Measurements from ENCODE around the gene MRPS18A.

- no peak for TF ChIP-seq CTCF (conservative IDR thresholded peaks at IDR 0.05)
- no peak for TF ChIP-seq EZH2 (IDR thresholded peaks at IDR 0.05; ENCODE audit: low read depth)
These were observed 7.0 kb downstream of the MRPS18A start for GRCh38 chr6:43680308-43681200.

Measured in PC-9 (cell line).